ENCODE results near the gene RCCD1.

- no peak for TF ChIP-seq EZH2 (IDR thresholded peaks at IDR 0.05; ENCODE audit: borderline replicate concordance, low read depth, low read length, poor library complexity, severe bottlenecking)
- TF ChIP-seq CTCF (conservative IDR thresholded peaks at IDR 0.05; ENCODE audit: low read depth, low read length), result no peak
These were observed 13.8 kb downstream of the RCCD1 start for GRCh38 chr15:90968434-90968833.

Data from A673 (cell line).